ENCODE measurements around the gene MORC2. TPM values are rescaled to one million over a fixed set of nuclear protein-coding genes. Genes with fewer than 3 reads are reported as not detected.

Gene MORC2
- total and polyA plus RNA-seq, 2 of the 13 experiments (the other 11 are each of a cell fraction or from before 2014, with no cell fraction given), result 11.9 to 18.3 TPM

GRCh38 chr22:30880181-30880601 lies 88.4 kb downstream of the MORC2 start (continued):
- no peak for TF ChIP-seq ZNF501 (CRISPR knock-in tag; IDR thresholded peaks at IDR 0.05)
- TF ChIP-seq, protein P1, sequence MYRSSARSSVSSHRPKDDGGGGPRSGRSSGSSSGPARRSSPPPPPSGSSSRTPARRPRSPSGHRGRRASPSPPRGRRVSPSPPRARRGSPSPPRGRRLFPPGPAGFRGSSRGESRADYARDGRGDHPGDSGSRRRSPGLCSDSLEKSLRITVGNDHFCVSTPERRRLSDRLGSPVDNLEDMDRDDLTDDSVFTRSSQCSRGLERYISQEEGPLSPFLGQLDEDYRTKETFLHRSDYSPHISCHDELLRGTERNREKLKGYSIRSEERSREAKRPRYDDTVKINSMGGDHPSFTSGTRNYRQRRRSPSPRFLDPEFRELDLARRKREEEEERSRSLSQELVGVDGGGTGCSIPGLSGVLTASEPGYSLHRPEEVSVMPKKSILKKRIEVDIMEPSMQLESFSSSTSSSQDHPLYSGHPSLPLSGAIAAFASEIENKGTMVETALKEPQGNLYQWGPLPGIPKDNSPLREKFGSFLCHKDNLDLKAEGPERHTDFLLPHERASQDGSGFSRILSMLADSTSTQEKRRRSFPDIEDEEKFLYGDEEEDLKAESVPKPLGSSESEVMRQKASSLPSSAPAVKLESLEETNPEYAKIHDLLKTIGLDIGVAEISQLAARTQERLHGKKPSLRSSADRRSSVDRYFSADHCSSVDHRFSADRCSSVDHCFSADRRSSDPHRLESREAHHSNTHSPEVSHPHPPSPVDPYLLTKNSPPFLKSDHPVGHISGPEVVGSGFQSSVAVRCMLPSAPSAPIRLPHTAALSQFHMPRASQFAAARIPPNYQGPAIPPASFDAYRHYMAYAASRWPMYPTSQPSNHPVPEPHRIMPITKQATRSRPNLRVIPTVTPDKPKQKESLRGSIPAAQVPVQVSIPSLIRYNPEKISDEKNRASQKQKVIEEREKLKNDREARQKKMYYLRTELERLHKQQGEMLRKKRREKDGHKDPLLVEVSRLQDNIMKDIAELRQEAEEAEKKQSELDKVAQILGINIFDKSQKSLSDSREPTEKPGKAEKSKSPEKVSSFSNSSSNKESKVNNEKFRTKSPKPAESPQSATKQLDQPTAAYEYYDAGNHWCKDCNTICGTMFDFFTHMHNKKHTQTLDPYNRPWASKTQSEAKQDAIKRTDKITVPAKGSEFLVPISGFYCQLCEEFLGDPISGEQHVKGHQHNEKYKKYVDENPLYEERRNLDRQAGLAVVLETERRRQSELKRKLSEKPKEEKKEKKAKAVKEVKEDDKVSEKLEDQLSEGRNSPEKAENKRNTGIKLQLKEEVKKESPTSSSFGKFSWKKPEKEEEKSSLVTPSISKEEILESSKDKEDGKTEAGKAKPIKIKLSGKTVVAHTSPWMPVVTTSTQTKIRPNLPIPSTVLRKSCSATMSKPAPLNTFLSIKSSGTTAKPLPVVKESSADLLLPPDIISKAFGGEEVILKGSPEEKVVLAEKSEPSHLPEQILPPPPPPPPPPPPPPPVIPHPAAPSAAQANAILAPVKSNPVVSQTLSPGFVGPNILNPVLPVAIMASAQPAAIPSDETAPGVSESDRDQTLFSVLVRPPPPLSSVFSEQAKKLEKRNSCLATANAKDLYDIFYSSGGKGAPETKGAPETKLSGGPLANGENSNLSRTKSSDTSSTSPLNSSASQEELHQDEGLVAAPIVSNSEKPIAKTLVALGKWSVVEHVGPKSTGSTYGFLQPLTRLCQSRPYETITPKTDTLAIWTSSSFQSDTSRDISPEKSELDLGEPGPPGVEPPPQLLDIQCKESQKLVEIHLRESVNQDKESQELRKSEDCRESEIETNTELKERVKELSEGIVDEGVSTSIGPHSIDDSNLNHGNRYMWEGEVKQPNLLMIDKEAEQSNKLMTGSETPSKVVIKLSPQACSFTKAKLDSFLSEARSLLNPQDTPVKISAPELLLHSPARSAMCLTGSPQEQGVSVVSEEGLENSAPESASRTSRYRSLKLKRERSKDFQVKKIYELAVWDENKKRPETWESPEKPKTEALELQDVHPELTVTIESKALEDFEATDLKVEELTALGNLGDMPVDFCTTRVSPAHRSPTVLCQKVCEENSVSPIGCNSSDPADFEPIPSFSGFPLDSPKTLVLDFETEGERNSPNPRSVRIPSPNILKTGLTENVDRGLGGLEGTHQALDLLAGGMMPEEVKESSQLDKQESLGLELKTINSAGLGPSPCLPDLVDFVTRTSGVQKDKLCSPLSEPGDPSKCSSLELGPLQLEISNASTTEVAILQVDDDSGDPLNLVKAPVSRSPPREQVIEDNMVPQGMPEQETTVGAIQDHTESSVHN (CRISPR knock-in tag; IDR thresholded peaks at IDR 0.05), result no peak
- no peak for TF ChIP-seq ZNF710 (CRISPR knock-in tag; IDR thresholded peaks at IDR 0.05; ENCODE audit: borderline replicate concordance)
- TF ChIP-seq THAP11 (CRISPR knock-in tag; IDR thresholded peaks at IDR 0.05), result no peak
- TF ChIP-seq CREB1 (IDR thresholded peaks at IDR 0.05), result no peak
- TF ChIP-seq CREB1 (CRISPR knock-in tag; IDR thresholded peaks at IDR 0.05), result no peak

Measured in HepG2 (cell line).